ENCODE data around the gene CRACDL.

CRACDL gene

GRCh38 chr2:98911376-98912154 is 24.5 kb downstream of the CRACDL start:
- Histone ChIP-seq H3K4me1 (ENCODE audit: insufficient read depth, low read length) (peaks cover 19% of the 10 kb centered on the region; the same call in 1 of the 2 replicates), H3K4me3 (ENCODE audit: low read length) (no peak overlapping the region), H3K9ac (ENCODE audit: low read depth, low read length) (no peak overlapping the region)

DNA sequence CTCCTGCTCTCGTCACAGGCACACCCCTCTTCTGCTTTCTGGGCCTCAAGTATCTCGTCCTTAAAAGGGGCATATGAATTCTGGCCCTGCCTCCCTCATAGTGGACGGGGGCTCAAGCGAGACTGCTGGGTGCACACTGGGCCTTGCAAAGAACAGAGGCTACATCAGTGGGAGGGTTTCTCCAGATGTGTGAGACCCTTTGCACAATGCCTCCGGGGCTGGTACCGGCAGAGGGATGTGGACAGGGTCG is 25.0 kb downstream of the CRACDL start:
- H3K36me3 ChIP-seq (ENCODE audit: insufficient read depth, low read depth, low read length), result no peaks in the 10 kb centered on the region
- no peak overlapping the region for H3K9ac ChIP-seq (ENCODE audit: low read depth, low read length)
- H3K27ac ChIP-seq (ENCODE audit: low read length), result no peak overlapping the region
- no peak overlapping the region for H3K4me3 ChIP-seq (ENCODE audit: low read length)
- peaks cover 19% of the 10 kb centered on the region; the same call in 1 of the 2 replicates for H3K4me1 ChIP-seq (ENCODE audit: insufficient read depth, low read length)
- no peaks in the 10 kb centered on the region for H3K9me3 ChIP-seq (ENCODE audit: insufficient read depth, low read depth, low read length)
- no peaks in the 10 kb centered on the region for H3K27me3 ChIP-seq (ENCODE audit: insufficient read depth, low read length)

More at GRCh38 chr2:98911376-98912154, 24.5 kb downstream of the CRACDL start:
- Histone ChIP-seq H3K27ac (ENCODE audit: low read length) (no peak overlapping the region), H3K9me3 (ENCODE audit: insufficient read depth, low read depth, low read length) (no peaks in the 10 kb centered on the region), H3K27me3 (ENCODE audit: insufficient read depth, low read length) (no peaks in the 10 kb centered on the region), H3K36me3 (ENCODE audit: insufficient read depth, low read depth, low read length) (no peaks in the 10 kb centered on the region)

- Histone ChIP-seq H3K27ac (ENCODE audit: low read length) (no peak overlapping the region), H3K9ac (ENCODE audit: low read depth, low read length) (no peak overlapping the region), H3K27me3 (ENCODE audit: insufficient read depth, low read length) (no peaks in the 10 kb centered on the region), H3K9me3 (ENCODE audit: insufficient read depth, low read depth, low read length) (no peaks in the 10 kb centered on the region), H3K4me1 (ENCODE audit: insufficient read depth, low read length) (peaks cover 19% of the 10 kb centered on the region; the same call in 1 of the 2 replicates), H3K36me3 (ENCODE audit: insufficient read depth, low read depth, low read length) (no peaks in the 10 kb centered on the region), H3K4me3 (ENCODE audit: low read length) (no peak overlapping the region)
These were observed 25.5 kb downstream of the CRACDL start for GRCh38 chr2:98910349-98911125.

DNA sequence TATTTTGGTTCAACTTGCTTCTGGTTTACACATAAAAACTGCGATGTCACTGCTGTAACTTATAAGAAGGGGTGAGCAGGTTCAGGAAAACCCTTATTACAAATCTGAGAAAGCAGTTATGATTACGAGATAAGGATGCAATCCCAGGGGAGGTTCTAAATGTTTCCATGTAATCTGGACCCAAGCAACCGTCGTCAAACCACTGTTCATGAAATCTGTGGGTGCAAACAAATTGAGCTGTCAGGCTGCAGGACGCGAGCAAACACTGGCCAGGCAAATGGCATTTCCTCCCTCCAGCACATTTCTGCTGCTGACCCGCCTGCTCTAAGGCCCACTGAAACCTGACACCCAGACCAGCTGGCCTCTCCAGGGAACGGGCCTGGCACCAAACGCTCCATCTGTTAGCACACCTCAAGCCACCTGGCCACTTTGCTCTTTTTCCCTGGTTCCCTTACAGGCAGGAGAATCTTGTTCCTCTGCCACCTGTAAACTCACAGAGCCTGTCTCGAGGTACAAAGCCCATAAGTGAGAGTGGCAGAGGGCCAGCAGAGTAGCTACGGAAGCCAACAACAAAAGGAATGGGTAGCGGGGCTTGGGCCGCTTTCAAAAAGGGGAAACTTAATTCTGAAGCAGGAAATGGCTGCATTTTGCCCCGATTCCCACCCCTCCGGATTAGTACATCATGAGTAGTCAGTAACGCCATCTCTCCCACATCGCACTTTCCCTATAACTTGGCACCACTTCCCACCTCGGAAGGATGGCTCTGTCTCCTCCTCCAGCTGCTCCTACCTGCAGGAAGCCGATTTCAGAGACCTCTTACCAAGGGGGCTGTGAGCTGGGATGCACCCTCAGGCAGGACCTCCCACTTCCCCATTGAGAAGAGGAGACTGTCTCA is 26.5 kb downstream of the CRACDL start:
- Histone ChIP-seq H3K27me3 (ENCODE audit: insufficient read depth, low read length) (no peaks in the 10 kb centered on the region), H3K4me3 (ENCODE audit: low read length) (0 out of 2 replicates have a peak overlapping the region, but pooled peaks have one; percentile 2), H3K9ac (ENCODE audit: low read depth, low read length) (no peak overlapping the region), H3K27ac (ENCODE audit: low read length) (no peak overlapping the region), H3K4me1 (ENCODE audit: insufficient read depth, low read length) (peaks cover 19% of the 10 kb centered on the region; the same call in 1 of the 2 replicates), H3K36me3 (ENCODE audit: insufficient read depth, low read depth, low read length) (no peaks in the 10 kb centered on the region), H3K9me3 (ENCODE audit: insufficient read depth, low read depth, low read length) (no peaks in the 10 kb centered on the region)

GRCh38 chr2:98908931-98909316 is 27.1 kb downstream of the CRACDL start:
- Histone ChIP-seq H3K27me3 (ENCODE audit: insufficient read depth, low read length) (no peaks in the 10 kb centered on the region), H3K27ac (ENCODE audit: low read length) (no peak overlapping the region), H3K4me1 (ENCODE audit: insufficient read depth, low read length) (peaks cover 21% of the 10 kb centered on the region; the same call in 1 of the 2 replicates), H3K9me3 (ENCODE audit: insufficient read depth, low read depth, low read length) (no peaks in the 10 kb centered on the region), H3K4me3 (ENCODE audit: low read length) (no peak overlapping the region), H3K9ac (ENCODE audit: low read depth, low read length) (no peak overlapping the region), H3K36me3 (ENCODE audit: insufficient read depth, low read depth, low read length) (no peaks in the 10 kb centered on the region)

GRCh38 chr2:98907966-98908905 is 27.8 kb downstream of the CRACDL start:
- no peaks in the 10 kb centered on the region for H3K36me3 ChIP-seq (ENCODE audit: insufficient read depth, low read depth, low read length)
- no peaks in the 10 kb centered on the region for H3K9me3 ChIP-seq (ENCODE audit: insufficient read depth, low read depth, low read length)
- H3K4me1 ChIP-seq (ENCODE audit: insufficient read depth, low read length), result peaks cover 17% of the 10 kb centered on the region; the same call in 1 of the 2 replicates
- H3K4me3 ChIP-seq (ENCODE audit: low read length), result no peak overlapping the region
- H3K9ac ChIP-seq (ENCODE audit: low read depth, low read length), result no peak overlapping the region
- no peaks in the 10 kb centered on the region for H3K27me3 ChIP-seq (ENCODE audit: insufficient read depth, low read length)
- H3K27ac ChIP-seq (ENCODE audit: low read length), result no peak overlapping the region

DNA sequence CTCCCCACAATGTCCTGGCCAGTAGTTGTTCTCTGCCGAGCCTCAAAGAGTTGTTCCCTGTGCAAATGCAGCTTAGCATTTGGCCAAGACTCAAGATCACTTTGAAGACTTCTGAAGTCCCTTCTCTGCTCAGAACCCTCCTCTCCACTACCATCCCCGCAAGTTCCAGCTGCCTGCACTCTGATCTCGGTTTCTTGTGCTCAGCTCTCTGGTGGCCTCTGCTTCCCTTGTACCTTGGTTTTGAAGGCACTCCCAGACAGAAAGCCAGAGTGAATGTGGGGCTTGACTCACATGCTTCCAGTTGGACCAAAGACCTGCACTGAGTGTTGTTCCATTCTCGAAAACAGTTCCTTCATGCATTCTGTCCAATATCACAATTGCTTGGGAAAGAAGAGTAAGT is 28.6 kb downstream of the CRACDL start:
- no peak overlapping the region for H3K9ac ChIP-seq (ENCODE audit: low read depth, low read length)
- H3K4me3 ChIP-seq (ENCODE audit: low read length), result no peak overlapping the region
- no peaks in the 10 kb centered on the region for H3K36me3 ChIP-seq (ENCODE audit: insufficient read depth, low read depth, low read length)
- no peaks in the 10 kb centered on the region for H3K9me3 ChIP-seq (ENCODE audit: insufficient read depth, low read depth, low read length)
- no peaks in the 10 kb centered on the region for H3K27me3 ChIP-seq (ENCODE audit: insufficient read depth, low read length)
- H3K27ac ChIP-seq (ENCODE audit: low read length), result no peak overlapping the region
- peaks cover 17% of the 10 kb centered on the region; the same call in 1 of the 2 replicates for H3K4me1 ChIP-seq (ENCODE audit: insufficient read depth, low read length)

DNA sequence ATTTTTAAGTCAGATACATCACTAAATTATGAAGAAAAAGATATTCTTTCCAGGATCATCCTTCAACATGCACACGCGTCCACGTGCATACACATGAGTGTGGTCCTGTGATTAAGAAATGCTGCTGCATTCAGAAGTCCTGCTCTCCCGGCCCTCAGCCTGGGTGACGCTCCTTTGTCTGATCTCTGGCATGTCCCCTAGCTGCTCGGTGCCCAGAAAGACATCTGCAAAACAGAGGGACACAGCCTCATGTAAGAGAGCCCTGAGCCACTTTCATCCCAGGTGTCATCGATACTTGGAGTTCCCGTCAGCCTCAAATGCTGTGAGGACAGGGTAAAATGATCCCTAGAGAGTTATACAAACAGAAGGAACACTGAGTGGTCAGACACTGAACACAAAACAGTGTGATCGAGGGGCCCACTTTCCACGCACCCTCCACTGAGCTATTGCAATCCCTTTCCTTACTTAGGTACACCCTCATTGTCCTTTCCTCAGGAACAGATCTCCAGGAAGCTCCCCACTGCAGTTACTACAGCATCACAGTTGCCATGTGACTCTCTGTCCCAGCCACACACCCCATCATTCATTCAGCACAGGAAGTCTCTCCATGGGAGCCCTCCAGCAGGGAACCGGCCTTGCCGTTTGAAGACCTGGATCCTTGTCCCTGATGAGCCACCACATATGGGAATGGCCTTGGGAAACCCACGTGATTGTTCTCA is 32.1 kb downstream of the CRACDL start:
- Histone ChIP-seq H3K9me3 (ENCODE audit: insufficient read depth, low read depth, low read length) (no peaks in the 10 kb centered on the region), H3K9ac (ENCODE audit: low read depth, low read length) (no peak overlapping the region), H3K36me3 (ENCODE audit: insufficient read depth, low read depth, low read length) (no peaks in the 10 kb centered on the region), H3K27me3 (ENCODE audit: insufficient read depth, low read length) (no peaks in the 10 kb centered on the region), H3K4me1 (ENCODE audit: insufficient read depth, low read length) (peaks cover 8% of the 10 kb centered on the region; the same call in 1 of the 2 replicates), H3K27ac (ENCODE audit: low read length) (no peak overlapping the region), H3K4me3 (ENCODE audit: low read length) (no peak overlapping the region)

DNA sequence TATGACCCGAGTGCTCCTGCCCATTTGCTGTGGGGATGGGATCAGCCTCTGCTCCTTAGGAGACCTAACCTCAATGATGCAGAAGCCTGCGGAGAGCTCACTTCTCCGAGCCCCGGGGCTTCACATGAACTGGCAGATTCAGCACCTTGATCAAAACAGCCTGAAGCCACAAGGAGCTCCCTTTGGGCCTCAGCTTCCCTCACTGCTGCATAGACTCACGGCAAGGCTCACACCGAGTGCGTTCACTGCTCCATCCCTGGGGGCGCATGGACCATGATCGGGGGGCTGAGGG is 33.0 kb downstream of the CRACDL start:
- no peaks in the 10 kb centered on the region for H3K36me3 ChIP-seq (ENCODE audit: insufficient read depth, low read depth, low read length)
- H3K4me1 ChIP-seq (ENCODE audit: insufficient read depth, low read length), result peaks cover 3% of the 10 kb centered on the region; the same call in 1 of the 2 replicates
- no peak overlapping the region for H3K9ac ChIP-seq (ENCODE audit: low read depth, low read length)
- no peak overlapping the region for H3K27ac ChIP-seq (ENCODE audit: low read length)
- H3K4me3 ChIP-seq (ENCODE audit: low read length), result no peak overlapping the region
- no peaks in the 10 kb centered on the region for H3K27me3 ChIP-seq (ENCODE audit: insufficient read depth, low read length)
- no peaks in the 10 kb centered on the region for H3K9me3 ChIP-seq (ENCODE audit: insufficient read depth, low read depth, low read length)

GRCh38 chr2:98902209-98903063 is 33.6 kb downstream of the CRACDL start:
- Histone ChIP-seq H3K9me3 (ENCODE audit: insufficient read depth, low read depth, low read length) (no peaks in the 10 kb centered on the region), H3K4me1 (ENCODE audit: insufficient read depth, low read length) (peaks cover 3% of the 10 kb centered on the region; the same call in 1 of the 2 replicates), H3K4me3 (ENCODE audit: low read length) (no peak overlapping the region), H3K36me3 (ENCODE audit: insufficient read depth, low read depth, low read length) (no peaks in the 10 kb centered on the region), H3K9ac (ENCODE audit: low read depth, low read length) (no peak overlapping the region), H3K27me3 (ENCODE audit: insufficient read depth, low read length) (no peaks in the 10 kb centered on the region), H3K27ac (ENCODE audit: low read length) (no peak overlapping the region)

All from iPS-20b (cell line).